ENCODE results near the gene RNASE13. TPM values are rescaled to one million over a fixed set of nuclear protein-coding genes. Genes with fewer than 3 reads are reported as not detected.

The RNASE13 gene
- total RNA-seq, 2 experiments from 2014 or later, result not detected

Other genes with a start within 250 kb of the RNASE13 start
- not detected for gene RNASE1, start 232.0 kb downstream of the RNASE13 start, total RNA-seq
- gene RNASE3, start 143.4 kb downstream of the RNASE13 start, total RNA-seq, result not detected
- not detected for gene RNASE2, start 79.3 kb downstream of the RNASE13 start, total RNA-seq
- gene METTL17, start 44.8 kb downstream of the RNASE13 start, total RNA-seq, result 100 to 1,000 TPM; 105 to 106 TPM
- gene SLC39A2, start 35.5 kb downstream of the RNASE13 start, total RNA-seq, result under 1 TPM in 1 of 2 experiments, not detected in 1; 0.34 TPM
- 1 to 10 TPM; 4.0 to 4.5 TPM for gene NDRG2, start 9.7 kb downstream of the RNASE13 start, total RNA-seq
- gene TPPP2, start 4.6 kb downstream of the RNASE13 start, total RNA-seq, result not detected
- gene RNASE7, start 7.6 kb upstream of the RNASE13 start, total RNA-seq, result not detected
- not detected for gene RNASE8, start 23.0 kb upstream of the RNASE13 start, total RNA-seq
- gene ARHGEF40, start 35.5 kb upstream of the RNASE13 start, total RNA-seq, result under 1 TPM; 0.11 to 0.48 TPM
- 1 to 10 TPM; 7.1 to 9.3 TPM for gene ZNF219, start 63.8 kb upstream of the RNASE13 start, total RNA-seq
- gene TMEM253, start 66.3 kb upstream of the RNASE13 start, total RNA-seq, result under 1 TPM in 1 of 2 experiments, not detected in 1; 0.13 TPM
- not detected for gene OR5AU1, start 121.3 kb upstream of the RNASE13 start, total RNA-seq
- 1,000 to 10,000 TPM; 1,162 to 1,180 TPM for gene HNRNPC, start 234.6 kb upstream of the RNASE13 start, total RNA-seq
- not detected for gene RPGRIP1, start 245.3 kb upstream of the RNASE13 start, total RNA-seq